Measurements from ENCODE around the gene OR6P1. TPM values are rescaled to one million over a fixed set of nuclear protein-coding genes. Genes with fewer than 3 reads are reported as not detected.

The OR6P1 gene
- polyA plus RNA-seq, 2 of the 4 experiments (the other 2 are of a cell fraction) = not detected

- no peak for ATAC-seq
- no peak for TF ChIP-seq REST (IDR thresholded peaks at IDR 0.05)
- no peak for TF ChIP-seq ZNF302 (CRISPR knock-in tag; IDR thresholded peaks at IDR 0.05)
- TF ChIP-seq EHMT2 (IDR thresholded peaks at IDR 0.05; ENCODE audit: low read depth) = no peak
- TF ChIP-seq HEYL (CRISPR knock-in tag; IDR thresholded peaks at IDR 0.05) = no peak
- H3K4me1 ChIP-seq = no peaks in the 10 kb centered on the region
- DNase-seq (ENCODE audit: low read depth in 1 of 2, low spot score in 1 of 2) = no peak
- no peak overlapping the region for H3K4me2 ChIP-seq
- no peaks in the 10 kb centered on the region for H3K9me3 ChIP-seq
- no peak overlapping the region for H3K4me3 ChIP-seq
- CTCF ChIA-PET = no interaction called here
- POLR2A ChIA-PET = no interaction called here
- WGBS (ENCODE audit: missing lambda C conversion rate) = 0% methylated on average over 2 of the region's 2 CpGs
- no peak overlapping the region for H3K27ac ChIP-seq
- FAIRE-seq = no peak
Observed at GRCh38 chr1:158521666-158522058, 48.7 kb downstream of the OR6P1 start.

GRCh38 chr1:158520955-158521665, 49.3 kb downstream of the OR6P1 start:
- Histone ChIP-seq H3K9me3 (no peaks in the 10 kb centered on the region), H3K4me2 (no peak overlapping the region), H3K27ac (no peak overlapping the region), H3K4me1 (no peaks in the 10 kb centered on the region), H3K4me3 (no peak overlapping the region)
- POLR2A ChIA-PET = no interaction called here
- ATAC-seq (no peak), DNase-seq (ENCODE audit: low read depth in 1 of 2, low spot score in 1 of 2) (no peak), FAIRE-seq (no peak)
- CTCF ChIA-PET = no interaction called here
- WGBS (ENCODE audit: missing lambda C conversion rate) = 12% methylated on average over 3 of the region's 3 CpGs
- no peak for TF ChIP-seq JUN (IDR thresholded peaks at IDR 0.05)
- TF ChIP-seq KDM5A (IDR thresholded peaks at IDR 0.05) = no peak
- TF ChIP-seq SREBF2 (IDR thresholded peaks at IDR 0.05) = no peak
- no peak for TF ChIP-seq MAX (IDR thresholded peaks at IDR 0.05)
- TF ChIP-seq POLR2A (IDR thresholded peaks at IDR 0.05; ENCODE audit: low read length) = no peak
- no peak for TF ChIP-seq BHLHE40 (IDR thresholded peaks at IDR 0.05; ENCODE audit: low read depth, low read length)
- no peak for TF ChIP-seq TP53 (CRISPR knock-in tag; IDR thresholded peaks at IDR 0.05)
- no peak for TF ChIP-seq CBX2 (IDR thresholded peaks at IDR 0.05; ENCODE audit: borderline replicate concordance, low read depth)
- no peak for TF ChIP-seq REST (IDR thresholded peaks at IDR 0.05)
- TF ChIP-seq ZFP36 (IDR thresholded peaks at IDR 0.05; ENCODE audit: borderline replicate concordance, partially characterized antibody) = no peak

- Histone ChIP-seq H3K4me3 (no peak overlapping the region), H3K4me1 (no peaks in the 10 kb centered on the region), H3K9me3 (no peaks in the 10 kb centered on the region), H3K27ac (no peak overlapping the region), H3K4me2 (no peak overlapping the region)
- FAIRE-seq = no peak
- no peak for ATAC-seq
- DNase-seq (ENCODE audit: low read depth in 1 of 2, low spot score in 1 of 2) = no peak
- CTCF ChIA-PET = no interaction called here
- POLR2A ChIA-PET = no interaction called here
- WGBS (ENCODE audit: missing lambda C conversion rate) = 0% methylated on average over 1 of the region's 1 CpG
- TF ChIP-seq RFX5 (IDR thresholded peaks at IDR 0.05) = no peak
- no peak for TF ChIP-seq HOXB5 (CRISPR knock-in tag; IDR thresholded peaks at IDR 0.05)
- no peak for TF ChIP-seq MAX (IDR thresholded peaks at IDR 0.05)
- TF ChIP-seq RAD21 (conservative IDR thresholded peaks at IDR 0.05 in 1 of 2, IDR thresholded peaks at IDR 0.05 in 1 of 2) = no peak
- TF ChIP-seq ESRRA (IDR thresholded peaks at IDR 0.05; ENCODE audit: borderline replicate concordance, low read length) = no peak
- no peak for TF ChIP-seq ELK1 (IDR thresholded peaks at IDR 0.05; ENCODE audit: low read depth, low read length)
- no peak for TF ChIP-seq TFCP2L1 (CRISPR knock-in tag; IDR thresholded peaks at IDR 0.05)
- no peak for TF ChIP-seq CTCF (IDR thresholded peaks at IDR 0.05)
- no peak for TF ChIP-seq KDM5A (IDR thresholded peaks at IDR 0.05)
- TF ChIP-seq KDM1A (IDR thresholded peaks at IDR 0.05; ENCODE audit: low read depth) = no peak
- no peak for TF ChIP-seq ATOH8 (CRISPR knock-in tag; IDR thresholded peaks at IDR 0.05; ENCODE audit: low read depth)
Observed at GRCh38 chr1:158520021-158520420, 50.4 kb downstream of the OR6P1 start.

All from A549 (cell line).